GM19397 (cell line): ENCODE measurements around the gene OR10D3.
"Not testable (repeated sequence)": the region's sequence is repeated elsewhere in the genome, so short reads cannot be mapped to it uniquely, and the experiment has no call there.

Source experiments
- ATAC-seq: cut with Tn5 transposase; IDR thresholded peaks from one replicate; pipeline ENCODE4 v1.9.1; 2021; ENCODE audit warnings: mild to moderate bottlenecking, moderate library complexity; ENCODE audit not compliant: unreplicated experiment

OR10D3 gene

DNA sequence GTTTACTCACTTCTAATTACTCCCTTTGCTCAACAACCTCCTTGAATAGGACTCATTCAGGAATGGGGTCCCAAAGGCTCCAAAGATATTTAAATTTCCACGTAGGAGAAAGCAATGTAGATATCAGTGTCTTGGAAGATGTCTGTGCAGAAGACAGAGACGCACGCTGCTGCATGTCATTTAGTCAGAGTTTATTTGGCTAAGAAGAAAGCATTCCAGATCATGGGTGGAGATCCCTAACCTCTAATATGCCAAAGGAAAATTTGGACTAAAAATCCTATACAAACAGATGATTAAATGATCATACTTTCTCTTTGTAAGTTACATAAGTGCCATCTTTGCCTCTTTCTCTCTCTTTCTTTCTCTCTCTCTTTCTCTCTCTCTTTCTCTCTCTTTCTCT, at the start of gene OR10D3:
TSS of gene OR10D3 (plus strand) at position 278 of the 400 bp plus-strand sequence. CDS start 1,925 bp downstream, outside the sequence.
- ATAC-seq: no peak

- no peak for ATAC-seq
Measured at GRCh38 chr11:124143034-124143433, 40.1 kb upstream of the OR10D3 start.

DNA sequence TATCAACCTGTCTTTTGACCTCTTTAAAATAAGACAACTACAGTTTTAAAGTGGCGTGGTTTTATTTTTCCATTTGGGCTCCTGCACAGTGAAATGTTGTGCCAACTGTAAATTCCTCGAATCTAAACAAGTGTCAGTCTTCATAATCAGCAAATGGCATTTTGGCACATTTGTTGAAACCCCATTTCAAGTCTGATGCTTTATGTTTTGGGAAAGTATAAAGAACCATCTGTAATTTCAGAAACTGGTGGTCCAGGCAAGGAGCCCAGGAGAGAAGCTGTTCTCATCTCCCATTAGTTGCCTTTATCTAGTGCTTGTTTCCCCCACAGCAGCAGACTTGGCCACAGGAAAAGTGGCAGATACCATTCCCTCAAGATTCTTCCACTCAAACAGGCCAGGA, 35.2 kb upstream of the OR10D3 start:
- no peak for ATAC-seq

DNA sequence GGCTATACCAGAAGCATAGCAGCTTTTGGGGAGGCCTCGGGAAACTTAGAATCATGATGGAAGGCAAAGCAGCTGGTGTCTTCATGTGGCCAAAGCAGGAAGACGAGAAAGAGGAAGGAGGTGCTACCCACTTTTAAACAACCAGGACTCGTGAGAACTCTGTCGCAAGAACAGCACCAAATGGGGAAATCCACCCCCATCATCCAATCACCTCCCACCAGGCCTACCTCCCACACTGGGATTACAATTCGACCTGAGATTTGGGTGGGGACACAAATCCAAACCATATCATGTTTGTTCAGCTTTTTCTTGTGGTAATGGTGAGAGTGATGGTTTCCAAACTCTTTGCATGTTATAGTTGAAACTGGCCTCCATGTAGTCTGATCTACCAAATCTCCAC, 32.5 kb upstream of the OR10D3 start:
- no peak for ATAC-seq

GRCh38 chr11:124152770-124153407, 30.3 kb upstream of the OR10D3 start:
- ATAC-seq: no peak

GRCh38 chr11:124153821-124154220, 29.3 kb upstream of the OR10D3 start:
- no peak for ATAC-seq

- ATAC-seq: no peak
Measured at GRCh38 chr11:124159481-124159880, 23.7 kb upstream of the OR10D3 start.

- ATAC-seq: no peak
Measured at GRCh38 chr11:124160986-124161385, 22.2 kb upstream of the OR10D3 start.

GRCh38 chr11:124167826-124168231, 15.3 kb upstream of the OR10D3 start:
- ATAC-seq: no peak

DNA sequence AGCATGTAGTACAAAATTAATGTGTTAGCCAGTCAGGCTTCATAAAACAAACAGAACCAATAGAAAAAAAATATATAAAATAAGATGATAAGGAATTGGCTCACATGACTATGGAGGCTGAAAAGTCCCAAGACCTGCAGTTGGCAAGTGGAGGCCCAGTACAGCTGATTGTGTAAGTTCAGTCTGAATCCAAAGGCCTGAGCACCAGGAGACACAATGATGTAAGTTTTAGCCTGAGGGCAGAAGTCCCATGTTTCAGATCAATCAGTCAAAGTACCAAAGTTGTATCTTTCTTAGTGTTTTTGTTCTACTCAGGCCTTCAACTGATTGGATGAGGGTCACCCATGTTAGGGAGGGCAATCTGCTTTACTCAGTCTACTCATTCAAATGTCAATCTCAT, 14.3 kb upstream of the OR10D3 start:
- ATAC-seq: no peak

DNA sequence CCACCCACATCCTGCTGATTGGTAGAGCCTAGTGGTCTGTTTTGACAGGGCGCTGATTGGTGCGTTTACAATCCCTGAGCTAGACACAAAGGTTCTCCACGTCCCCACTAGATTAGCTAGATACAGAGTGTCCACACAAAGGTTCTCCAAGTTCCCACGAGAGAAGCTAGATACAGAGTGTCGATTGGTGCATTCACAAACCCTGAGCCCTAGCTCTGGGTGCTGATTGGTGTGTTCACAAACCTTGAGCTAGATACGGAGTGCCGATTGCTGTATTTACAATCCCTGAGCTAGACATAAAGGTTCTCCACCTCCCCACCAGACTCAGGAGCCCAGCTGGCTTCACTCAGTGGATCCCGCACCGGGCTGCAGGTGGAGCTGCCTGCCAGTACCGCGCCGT, 12.8 kb upstream of the OR10D3 start:
- ATAC-seq: not testable (repeated sequence)

DNA sequence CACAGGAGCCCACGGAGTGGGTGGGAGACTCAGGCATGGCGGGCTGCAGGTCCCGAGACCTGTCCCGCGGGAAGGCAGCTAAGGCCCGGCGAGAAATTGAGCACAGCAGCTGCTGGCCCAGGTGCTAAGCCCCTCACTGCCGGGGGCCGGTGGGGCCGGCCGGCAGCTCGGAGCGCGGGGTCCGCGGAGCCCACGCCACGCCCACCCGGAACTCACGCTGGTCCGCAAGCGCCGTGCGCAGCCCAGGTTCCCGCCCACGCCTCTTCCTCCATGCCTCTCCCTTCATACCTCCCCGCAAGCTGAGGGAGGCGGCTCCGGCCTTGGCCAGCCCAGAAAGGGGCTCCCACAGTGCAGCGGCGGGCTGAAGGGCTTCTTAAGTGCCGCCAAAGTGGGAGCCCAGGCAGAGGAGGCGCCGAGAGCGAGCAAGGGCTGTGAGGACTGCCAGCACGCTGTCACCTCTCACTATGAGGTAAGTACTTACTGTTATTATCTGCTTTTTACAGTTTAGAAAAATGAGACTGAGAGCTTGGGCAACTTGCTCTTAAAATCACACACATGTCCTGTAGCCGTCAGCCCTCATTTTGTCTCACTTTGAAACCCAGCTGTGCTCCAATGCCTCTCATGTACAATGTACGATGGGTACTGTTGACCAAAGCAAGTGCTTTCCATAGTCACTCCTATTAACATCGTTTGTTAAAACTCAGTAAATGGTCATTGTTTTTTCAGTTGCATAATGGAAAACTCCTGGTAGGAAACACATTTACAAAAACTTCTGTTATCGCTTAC, 12.2 kb upstream of the OR10D3 start:
- ATAC-seq: no peak

DNA sequence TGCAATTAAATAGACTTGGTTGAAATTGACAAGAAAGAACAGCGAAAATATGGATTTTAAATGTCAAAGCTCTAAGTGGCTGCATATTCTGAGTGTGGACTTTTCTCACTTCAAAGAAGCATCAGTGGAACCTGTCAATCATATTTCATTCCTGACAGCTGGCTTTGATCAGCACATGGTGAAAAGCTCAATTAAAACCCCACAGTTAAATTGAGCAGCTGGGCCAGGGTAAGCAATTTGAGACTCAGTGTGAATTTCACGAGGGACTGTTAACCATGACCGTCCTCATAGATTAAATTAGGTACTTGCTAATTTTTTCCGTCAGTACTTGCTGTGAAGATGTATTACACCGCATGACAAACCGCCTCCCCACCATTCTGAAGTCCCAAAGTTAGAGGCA, 11.0 kb upstream of the OR10D3 start:
- no peak for ATAC-seq

DNA sequence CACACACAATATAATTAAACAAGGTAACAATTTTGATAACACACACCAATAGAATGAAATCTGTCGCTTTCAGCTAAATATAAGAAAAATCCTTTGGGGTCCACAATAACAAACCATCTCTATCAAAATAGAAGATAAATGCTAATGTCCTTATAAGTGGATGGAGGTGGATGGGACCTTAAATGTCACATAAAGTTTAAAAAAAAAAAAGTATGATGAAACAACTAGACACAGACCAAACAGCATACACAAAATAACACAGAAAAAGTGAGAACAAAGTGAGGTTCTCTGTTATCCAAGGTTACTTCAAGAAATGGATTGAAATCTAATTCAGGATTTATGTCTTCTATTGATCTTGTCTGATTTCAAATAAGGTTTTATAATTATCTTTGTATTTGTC, 10.5 kb upstream of the OR10D3 start:
- ATAC-seq: no peak

- ATAC-seq: no peak
Measured at GRCh38 chr11:124174001-124174583, 9.1 kb upstream of the OR10D3 start.

- no peak for ATAC-seq
Measured at GRCh38 chr11:124176925-124177715, 6.0 kb upstream of the OR10D3 start.

- ATAC-seq: no peak
Measured at GRCh38 chr11:124179310-124179709, 3.8 kb upstream of the OR10D3 start.

- ATAC-seq: no peak
Measured at GRCh38 chr11:124190298-124191139, 7.4 kb downstream of the OR10D3 start.

- no peak for ATAC-seq
Measured at GRCh38 chr11:124193221-124194010, 10.3 kb downstream of the OR10D3 start.
